Parathyroid adenoma (tissue), 2 donors: ENCODE measurements around the gene NOXA1.

ENCODE experiments used
- H2AFZ ChIP-seq: fragments of 300-600 bp; sonication (generic); one replicate; pipeline ENCODE4 v1.7.0; 2017; ENCODE audit warnings: antibody characterized with exemption, mild to moderate bottlenecking
- H3K27ac ChIP-seq: fragments of 300-600 bp; sonication (generic); one replicate; pipeline ENCODE4 v1.7.0; 2017
- H3K27me3 ChIP-seq: fragments of 300-600 bp; sonication (generic); one replicate; pipeline ENCODE4 v1.7.0; 2017; ENCODE audit warnings: low read length; ENCODE audit not compliant: control insufficient read depth, insufficient read depth
- H3K36me3 ChIP-seq: fragments of 300-600 bp; sonication (generic); one replicate; pipeline ENCODE4 v1.7.0; 2017; ENCODE audit warnings: low read length; ENCODE audit not compliant: control insufficient read depth, insufficient read depth
- H3K4me1 ChIP-seq: fragments of 300-600 bp; sonication (generic); one replicate; pipeline ENCODE4 v1.7.0; 2017; ENCODE audit warnings: control low read depth
- H3K4me2 ChIP-seq: fragments of 300-600 bp; sonication (generic); one replicate; pipeline ENCODE4 v1.7.0; 2017; ENCODE audit warnings: low read length
- H3K4me3 ChIP-seq: fragments of 300-600 bp; sonication (generic); one replicate; pipeline ENCODE4 v1.7.0; 2017; ENCODE audit warnings: low read depth, low read length
- H3K79me2 ChIP-seq: fragments of 300-600 bp; sonication (generic); one replicate; pipeline ENCODE4 v1.7.0; 2017; ENCODE audit warnings: control low read depth
- H3K9ac ChIP-seq: fragments of 300-600 bp; sonication (generic); one replicate; pipeline ENCODE4 v1.7.0; 2017; ENCODE audit warnings: mild to moderate bottlenecking
- H3K9me3 ChIP-seq: fragments of 300-600 bp; sonication (generic); one replicate; pipeline ENCODE4 v1.7.0; 2017; ENCODE audit warnings: low read length; ENCODE audit not compliant: control insufficient read depth
- CTCF ChIP-seq: fragments of 300-600 bp; sonication (generic); IDR thresholded peaks from one replicate; pipeline ENCODE4 v1.7.0; 2017; ENCODE audit warnings: antibody characterized with exemption, mild to moderate bottlenecking
- donor health status: primary hyperparathyroidism.

Gene NOXA1

GRCh38 chr9:137422604-137423513 lies at the start of gene NOXA1, which contains the start of gene EXD3:
Gene NOXA1, plus strand, starts transcription at chr9:137423393. Its CDS starts 137 bp downstream, at chr9:137423530.
Gene EXD3, minus strand, starts transcription at chr9:137423162. Its CDS starts 27,805 bp downstream, at chr9:137395357.
- peaks cover 3% of the 10 kb centered on the region for H3K4me1 ChIP-seq
- peak within 1 kb of the TSS; percentile 83 for H2AFZ ChIP-seq
- H3K27ac ChIP-seq: no peak within 1 kb of the TSS
- peak within 1 kb of the TSS; percentile 66 for H3K4me3 ChIP-seq
- H3K36me3 ChIP-seq: no peaks in the 10 kb centered on the region
- no peaks in the 10 kb centered on the region for H3K27me3 ChIP-seq
- peak within 1 kb of the TSS; percentile 19 for H3K9ac ChIP-seq
- H3K4me2 ChIP-seq: peak within 1 kb of the TSS; percentile 87
- peak; percentile 53 for TF ChIP-seq CTCF
- no peaks in the 10 kb centered on the region for H3K9me3 ChIP-seq
- no peaks in the 10 kb centered on the region for H3K79me2 ChIP-seq

- no peak overlapping the region for H3K4me2 ChIP-seq
- no peak overlapping the region for H3K9ac ChIP-seq
- H3K79me2 ChIP-seq: no peaks in the 10 kb centered on the region
- no peaks in the 10 kb centered on the region for H3K36me3 ChIP-seq
- TF ChIP-seq CTCF: no peak
- no peaks in the 10 kb centered on the region for H3K27me3 ChIP-seq
- H3K27ac ChIP-seq: no peak overlapping the region
- H3K9me3 ChIP-seq: no peaks in the 10 kb centered on the region
- H3K4me3 ChIP-seq: no peak overlapping the region
- H3K4me1 ChIP-seq: no peaks in the 10 kb centered on the region
- no peak overlapping the region for H2AFZ ChIP-seq
Measured at GRCh38 chr9:137373611-137373980, 49.6 kb upstream of the NOXA1 start.

GRCh38 chr9:137374131-137374845 lies 48.9 kb upstream of the NOXA1 start:
- no peak for TF ChIP-seq CTCF
- Histone ChIP-seq H3K79me2 (no peaks in the 10 kb centered on the region), H3K27me3 (no peaks in the 10 kb centered on the region), H3K9ac (no peak overlapping the region), H3K9me3 (no peaks in the 10 kb centered on the region), H2AFZ (no peak overlapping the region), H3K27ac (no peak overlapping the region), H3K4me1 (no peaks in the 10 kb centered on the region), H3K36me3 (no peaks in the 10 kb centered on the region), H3K4me2 (no peak overlapping the region), H3K4me3 (no peak overlapping the region)

GRCh38 chr9:137375321-137376058 lies 47.7 kb upstream of the NOXA1 start:
- no peaks in the 10 kb centered on the region for H3K4me1 ChIP-seq
- no peak overlapping the region for H2AFZ ChIP-seq
- H3K4me3 ChIP-seq: no peak overlapping the region
- no peaks in the 10 kb centered on the region for H3K36me3 ChIP-seq
- H3K79me2 ChIP-seq: no peaks in the 10 kb centered on the region
- H3K9ac ChIP-seq: no peak overlapping the region
- no peak for TF ChIP-seq CTCF
- H3K27ac ChIP-seq: no peak overlapping the region
- no peaks in the 10 kb centered on the region for H3K9me3 ChIP-seq
- H3K27me3 ChIP-seq: no peaks in the 10 kb centered on the region
- H3K4me2 ChIP-seq: no peak overlapping the region
